K562 (cell line): ENCODE data around the gene LRRC59. TPM values are rescaled to one million over a fixed set of nuclear protein-coding genes. Genes with fewer than 3 reads are reported as not detected.

Experiments used
- ATAC-seq: fragments of 200-7000 bp; cut with Tn5 transposase; 3 replicates; pipeline ENCODE4 v1.9.1; 2020; ENCODE audit warnings: moderate library complexity
- BruUV-seq: library from RNA; stranded (reverse); fragments of 400-500 nt; replicated peaks from 2 replicates; lab custom pipeline; 2021; lab: Mats Ljungman, UMichigan
- CTCF ChIA-PET: fragments of 300-600 bp; formaldehyde crosslinking; extraction: SDS; loops from one replicate; lab custom pipeline; 2021; ENCODE audit warnings: low intra/inter-chr PET ratio; lab: Yijun Ruan, JAX
- POLR2A ChIA-PET: fragments of 300-600, 350-650 bp; sonication (Branson Sonifier 250); formaldehyde crosslinking; extraction: SDS; loops from one replicate; lab custom pipeline; 2021; ENCODE audit warnings: antibody characterized with exemption, inconsistent platforms; lab: Yijun Ruan, JAX
- DNase-seq, 4 experiments: peaks; one replicate each; pipeline versions ENCODE4 v3.0.0 to v3.0.0-alpha.2; 2011 to 2018; ENCODE audit warnings: low spot score in 3 of 4, mixed read lengths in 3 of 4; ENCODE audit errors: extremely low read depth in 1 of 4
- FAIRE-seq: peaks from 2 replicates; lab custom pipeline; 2011; peaks lifted over from hg19 to GRCh38; lab: Jason Lieb, UNC
- H2AFZ ChIP-seq: 2 replicates; pipeline ENCODE4 v1.6.0; 2011; ENCODE audit warnings: low read depth, low read length, control low read depth, inconsistent platforms
- H3K27ac ChIP-seq: fragments of 200-600 bp; 3 replicates; pipeline ENCODE4 v1.8.0; 2011; ENCODE audit warnings: low read depth, mild to moderate bottlenecking, control low read depth, inconsistent platforms, low read length, moderate library complexity, mixed read lengths; ENCODE audit errors: extremely low read depth
- H3K27me3 ChIP-seq, 2 experiments: fragments of 300-600 bp in 1 of 2; 2 replicates in 1 of 2; 3 replicates in 1 of 2; pipeline versions ENCODE4 v1.6.0 to v1.8.0; 2011; ENCODE audit warnings: inconsistent platforms in 2 of 2, low read length in 2 of 2, mild to moderate bottlenecking in 1 of 2, mixed read lengths in 1 of 2, moderate library complexity in 1 of 2; ENCODE audit not compliant: control insufficient read depth in 2 of 2, insufficient read depth in 2 of 2
- H3K36me3 ChIP-seq: fragments of 300-600 bp; 3 replicates; pipeline ENCODE4 v1.8.0; 2011; ENCODE audit warnings: mild to moderate bottlenecking, low read length, inconsistent platforms; ENCODE audit not compliant: control insufficient read depth, insufficient read depth
- H3K4me1 ChIP-seq, 2 experiments: fragments of 200-600 bp in 1 of 2; replicated peaks in 1 of 2; 2 replicates in 1 of 2; 3 replicates in 1 of 2; pipeline versions ENCODE4 v1.5.1 to v1.8.0; 2011; ENCODE audit warnings: inconsistent platforms in 2 of 2, low read length in 2 of 2, mild to moderate bottlenecking in 1 of 2, mixed read lengths in 1 of 2, moderate library complexity in 1 of 2; ENCODE audit not compliant: control insufficient read depth in 2 of 2, insufficient read depth in 2 of 2
- H3K4me2 ChIP-seq: 2 replicates; pipeline ENCODE4 v1.6.1; 2011; ENCODE audit warnings: low read length, control low read depth, inconsistent platforms, mixed read lengths; ENCODE audit not compliant: insufficient read depth
- H3K4me3 ChIP-seq: fragments of 200-600 bp; sonication (generic), shearing (Covaris generic); 2 replicates; pipeline ENCODE4 v1.5.1; 2016; ENCODE audit warnings: control low read depth, inconsistent platforms
- H3K79me2 ChIP-seq: fragments of 200-600 bp; 3 replicates; pipeline ENCODE4 v1.8.0; 2011; ENCODE audit warnings: low read length, inconsistent platforms; ENCODE audit not compliant: control insufficient read depth, insufficient read depth
- H3K9ac ChIP-seq, 2 experiments: 2 replicates each; pipeline versions ENCODE4 v1.6.0 to v1.6.1; 2011; ENCODE audit warnings: low read depth in 2 of 2, low read length in 2 of 2, control low read depth in 1 of 2, inconsistent platforms in 1 of 2, mild to moderate bottlenecking in 1 of 2, mixed read lengths in 1 of 2; ENCODE audit not compliant: insufficient read depth in 1 of 2
- H3K9me1 ChIP-seq: one replicate; pipeline ENCODE4 v1.6.0; 2011; ENCODE audit warnings: inconsistent platforms, mild to moderate bottlenecking, low read length, moderate library complexity; ENCODE audit not compliant: control insufficient read depth, insufficient read depth
- H3K9me3 ChIP-seq: replicated peaks from 2 replicates; pipeline ENCODE4 v1.5.1; 2011; ENCODE audit warnings: low read depth, low read length, inconsistent platforms; ENCODE audit not compliant: control insufficient read depth, insufficient read depth
- H4K20me1 ChIP-seq: replicated peaks from 2 replicates; pipeline ENCODE4 v1.6.1; 2011; ENCODE audit warnings: low read length, inconsistent platforms, mixed read lengths; ENCODE audit not compliant: control insufficient read depth, insufficient read depth
- PKNOX1 ChIP-seq: fragments of 450-650 bp; IDR thresholded peaks from 2 replicates; pipeline ENCODE4 v1.6.1; 2016
- TCF15 ChIP-seq: fragments of 250-450 bp; sonication (Bioruptor Pico); IDR thresholded peaks from 2 replicates; pipeline ENCODE4 v1.8.0; 2022; ENCODE audit warnings: moderate library complexity, mild to moderate bottlenecking, inconsistent platforms
- ZNF121 ChIP-seq: sonication (generic); formaldehyde crosslinking; conservative IDR thresholded peaks from 2 replicates; pipeline ENCODE4 v1.8.0; 2022; ENCODE audit warnings: missing genetic modification reagents
- ZNF347 ChIP-seq: fragments of 450-650 bp; formaldehyde crosslinking; IDR thresholded peaks from 2 replicates; pipeline ENCODE4 v1.4.0; 2020; ENCODE audit warnings: low read depth, mild to moderate bottlenecking, moderate library complexity
- WGBS: fragments of 100-300 bp; shearing (Covaris generic); methylation state at CpG from one replicate; pipeline ENCODE4 v1.1.6; 2016; ENCODE audit warnings: low coverage, mixed read lengths; ENCODE audit not compliant: insufficient coverage; ENCODE audit errors: missing lambda C conversion rate; 5-methylcytosine and 5-hydroxymethylcytosine counted together
- in situ Hi-C: fragments of 300-500 bp; cut with MboI; formaldehyde crosslinking; loops from 4 replicates; pipeline ENCODE4 v1.15.0; 2018; ENCODE audit warnings: inconsistent platforms, mixed read lengths
- intact Hi-C: fragments of 100-400 bp; cut with micrococcal nuclease; formaldehyde crosslinking; loops from 2 replicates; pipeline ENCODE4 v1.14.2; 2022
- polyA plus RNA-seq, 8 experiments: library from polyadenylated mRNA; depleted of rRNA in 4 of 8; stranded (reverse) in 5 of 8; unstranded in 3 of 8; fragments of >200 nt; fragmentation: Nextera tagmentation in 2 of 8; fragmentation: Illumina TruSeq in 1 of 8; extraction: Ambion mirVana in 2 of 8; extraction: Trizol in 1 of 8; gene quantifications; 2 replicates each; pipeline versions ENCODE4 v1.2.1 to v1.2.3, GENCODE V29; 2011 to 2014; ENCODE audit warnings: inconsistent platforms in 1 of 8, missing spikeins in 1 of 8
- total RNA-seq, 7 experiments: library from RNA; depleted of rRNA in 6 of 7; stranded (reverse); fragments of >200 nt in 6 of 7; fragmentation: Illumina TruSeq in 2 of 7; extraction: Trizol in 2 of 7; gene quantifications; 2 replicates each; pipeline versions ENCODE4 v1.2.1 to v1.2.3, GENCODE V29; 2011 to 2021; ENCODE audit warnings: low replicate concordance in 1 of 7

LRRC59 gene
- total and polyA plus RNA-seq, 9 of the 15 experiments (the other 6 are each of a cell fraction or from before 2014, with no cell fraction given) = 27.8 to 244 (median 154) TPM

- CTCF ChIA-PET = interaction anchor here (0.6 kb wide), 1 partner anchor 58 kb away, joined by 3 read pairs; no protein-coding TSS in a partner anchor
- Histone ChIP-seq H3K27ac (no peak overlapping the region), H2AFZ (no peak overlapping the region), H3K9ac (no peak overlapping the region), H3K4me1 (peaks cover 17 to 26% of the 10 kb centered on the region in 2 experiments), H3K79me2 (no peaks in the 10 kb centered on the region), H3K9me1 (no peaks in the 10 kb centered on the region), H3K9me3 (no peaks in the 10 kb centered on the region), H3K4me3 (no peak overlapping the region), H3K36me3 (no peaks in the 10 kb centered on the region), H3K27me3 (no peaks in the 10 kb centered on the region; a peak in 1 of 5 replicates), H4K20me1 (peaks cover 5% of the 10 kb centered on the region; the same call in 1 of the 2 replicates), H3K4me2 (no peak overlapping the region)
- FAIRE-seq = no peak
- TF ChIP-seq ZNF347 (CRISPR knock-in tag) (no peak), ZNF121 (peak; percentile 37; the same call in 1 of the 2 replicates), PKNOX1 (peak; percentile 61), TCF15 (no peak)
- POLR2A ChIA-PET = interaction anchor here (0.6 kb wide), 3 partner anchors 72 to 229 kb away, joined by 3 to 4 read pairs (median 3); partner anchors contain the start of genes EME1 and MRPL27
- no peak for ATAC-seq
- no TSS peak for BruUV-seq
- WGBS = 32% methylated on average over 6 of the region's 6 CpGs
- in situ Hi-C loops (no loop called here), intact Hi-C loops (no loop called here)
- DNase-seq = no peak
These were observed 47.8 kb upstream of the LRRC59 start for GRCh38 chr17:50444841-50445715.
